ENCODE results near the gene NEK7.

Gene NEK7

GRCh38 chr1:198352975-198353695 lies 196.3 kb downstream of the NEK7 start:
- DNase-seq (ENCODE audit: low read depth) = no peak

GRCh38 chr1:198357937-198358336 lies 201.1 kb downstream of the NEK7 start:
- DNase-seq (ENCODE audit: low read depth) = no peak

- DNase-seq (ENCODE audit: low read depth) = no peak
Measured at GRCh38 chr1:198359024-198359653, 202.3 kb downstream of the NEK7 start.

GRCh38 chr1:198360208-198360729 lies 203.5 kb downstream of the NEK7 start:
- DNase-seq (ENCODE audit: low read depth) = no peak

GRCh38 chr1:198361237-198361767 lies 204.5 kb downstream of the NEK7 start:
- no peak for DNase-seq (ENCODE audit: low read depth)

- no peak for DNase-seq (ENCODE audit: low read depth)
Measured at GRCh38 chr1:198363625-198364151, 206.9 kb downstream of the NEK7 start.

- DNase-seq (ENCODE audit: low read depth) = no peak
Measured at GRCh38 chr1:198364471-198364870, 207.7 kb downstream of the NEK7 start.

GRCh38 chr1:198367296-198367695 lies 210.5 kb downstream of the NEK7 start:
- no peak for DNase-seq (ENCODE audit: low read depth)

GRCh38 chr1:198370996-198371395 lies 214.2 kb downstream of the NEK7 start:
- DNase-seq (ENCODE audit: low read depth) = no peak
